Nephron progenitor cell (in vitro differentiated cells): Measurements from ENCODE around the gene MFSD12.

Experiments
- DNase-seq: peaks from one replicate; pipeline ENCODE4 v3.0.0; 2021
- H3K27ac Mint-ChIP-seq: 2 replicates; pipeline ENCODE4 v1.8.0; 2021; ENCODE audit warnings: mild to moderate bottlenecking, moderate library complexity, mixed read lengths
- H3K27me3 Mint-ChIP-seq: 2 replicates; pipeline ENCODE4 v1.8.0; 2021; ENCODE audit warnings: mild to moderate bottlenecking, low read depth, mixed read lengths; ENCODE audit not compliant: poor library complexity
- H3K36me3 Mint-ChIP-seq: 2 replicates; pipeline ENCODE4 v1.8.0; 2021; ENCODE audit warnings: low read depth, mixed read lengths
- H3K4me1 Mint-ChIP-seq: 2 replicates; pipeline ENCODE4 v1.8.0; 2021; ENCODE audit warnings: mixed read lengths
- H3K4me3 Mint-ChIP-seq: 2 replicates; pipeline ENCODE4 v1.8.0; 2021; ENCODE audit warnings: mild to moderate bottlenecking, moderate library complexity, mixed read lengths
- H3K9me3 Mint-ChIP-seq: 2 replicates; pipeline ENCODE4 v1.8.0; 2021; ENCODE audit warnings: mild to moderate bottlenecking, moderate library complexity, mixed read lengths
- CTCF ChIP-seq: fragments of 200-600 bp; sonication (generic); IDR thresholded peaks from 2 replicates; pipeline ENCODE4 v1.5.0; 2021; ENCODE audit warnings: antibody characterized with exemption

The MFSD12 gene

GRCh38 chr19:3604987-3605343 is 47.6 kb upstream of the MFSD12 start:
- Mint-ChIP-seq H3K36me3 (no peaks in the 10 kb centered on the region), H3K27me3 (peaks cover 7% of the 10 kb centered on the region), H3K4me3 (no peak overlapping the region), H3K27ac (no peak overlapping the region), H3K9me3 (no peaks in the 10 kb centered on the region), H3K4me1 (peaks cover 24% of the 10 kb centered on the region)
- DNase-seq = no peak
- no peak for TF ChIP-seq CTCF

- H3K27me3 Mint-ChIP-seq = peaks cover 7% of the 10 kb centered on the region
- no peak overlapping the region for H3K27ac Mint-ChIP-seq
- no peaks in the 10 kb centered on the region for H3K9me3 Mint-ChIP-seq
- H3K4me1 Mint-ChIP-seq = peaks cover 24% of the 10 kb centered on the region
- DNase-seq = no peak
- no peak for TF ChIP-seq CTCF
- no peaks in the 10 kb centered on the region for H3K36me3 Mint-ChIP-seq
- no peak overlapping the region for H3K4me3 Mint-ChIP-seq
Observed at GRCh38 chr19:3604227-3604986, 47.0 kb upstream of the MFSD12 start.

- H3K9me3 Mint-ChIP-seq = no peaks in the 10 kb centered on the region
- H3K4me1 Mint-ChIP-seq = peaks cover 23% of the 10 kb centered on the region
- DNase-seq = peak; percentile 45
- no peak overlapping the region for H3K4me3 Mint-ChIP-seq
- peak overlapping the region; percentile 79 for H3K27ac Mint-ChIP-seq
- peaks cover 7% of the 10 kb centered on the region for H3K27me3 Mint-ChIP-seq
- no peaks in the 10 kb centered on the region for H3K36me3 Mint-ChIP-seq
- no peak for TF ChIP-seq CTCF
Observed at GRCh38 chr19:3603121-3603811, 45.9 kb upstream of the MFSD12 start.

GRCh38 chr19:3601021-3601420 is 43.6 kb upstream of the MFSD12 start:
- H3K9me3 Mint-ChIP-seq = no peaks in the 10 kb centered on the region
- H3K27me3 Mint-ChIP-seq = no peaks in the 10 kb centered on the region
- TF ChIP-seq CTCF = no peak
- no peak for DNase-seq
- peaks cover 10% of the 10 kb centered on the region for H3K4me1 Mint-ChIP-seq
- H3K36me3 Mint-ChIP-seq = no peaks in the 10 kb centered on the region
- H3K27ac Mint-ChIP-seq = no peak overlapping the region
- no peak overlapping the region for H3K4me3 Mint-ChIP-seq

GRCh38 chr19:3599776-3600187 is 42.4 kb upstream of the MFSD12 start:
- TF ChIP-seq CTCF = no peak
- Mint-ChIP-seq H3K36me3 (no peaks in the 10 kb centered on the region), H3K4me3 (no peak overlapping the region), H3K9me3 (no peaks in the 10 kb centered on the region), H3K27ac (no peak overlapping the region), H3K4me1 (peaks cover 10% of the 10 kb centered on the region), H3K27me3 (peaks cover 7% of the 10 kb centered on the region)
- DNase-seq = no peak
